PC-9 (cell line): ENCODE data around the gene IQSEC3.

ENCODE experiments used
- CTCF ChIP-seq: fragments of 200-600 bp; sonication (generic); conservative IDR thresholded peaks from 2 replicates; pipeline ENCODE4 v1.6.1; 2017; ENCODE audit warnings: mixed run types, antibody characterized with exemption, mild to moderate bottlenecking, moderate library complexity
- EZH2 ChIP-seq: fragments of 200-600 bp; sonication (generic); IDR thresholded peaks from 2 replicates; pipeline ENCODE4 v1.8.0; 2017; ENCODE audit warnings: antibody characterized with exemption, low read depth

GRCh38 chr12:125566-125965 lies 59.0 kb downstream of the IQSEC3 start:
- TF ChIP-seq CTCF, result no peak
- TF ChIP-seq EZH2, result no peak
